Neural cell (in vitro differentiated cells): ENCODE measurements around the gene TNFSF11. TPM values are rescaled to one million over a fixed set of nuclear protein-coding genes. Genes with fewer than 3 reads are reported as not detected.

Experiments used
- H2AFZ ChIP-seq: fragments of 200-600, 300-800 bp; sonication (generic), shearing (Covaris generic); 2 replicates; pipeline ENCODE4 v1.6.0; 2014; ENCODE audit warnings: low read depth, mild to moderate bottlenecking, antibody characterized with exemption, low read length, moderate library complexity
- H3F3A ChIP-seq: fragments of 200-600 bp; shearing (Covaris generic); 2 replicates; pipeline ENCODE4 v1.6.1; 2016; ENCODE audit warnings: mild to moderate bottlenecking, moderate library complexity, mixed read lengths, antibody characterized with exemption, low read length; ENCODE audit not compliant: insufficient read depth, poor library complexity, severe bottlenecking
- H3K27ac ChIP-seq: fragments of 200-600, 300-800 bp; sonication (generic), shearing (Covaris generic); 2 replicates; pipeline ENCODE4 v1.5.1; 2014; ENCODE audit warnings: mild to moderate bottlenecking, low read length, moderate library complexity
- H3K27me3 ChIP-seq: fragments of 300-800, 200-600 bp; sonication (generic), shearing (Covaris generic); 2 replicates; pipeline ENCODE4 v1.6.0; 2014; ENCODE audit warnings: mild to moderate bottlenecking, low read depth, low read length, moderate library complexity; ENCODE audit not compliant: insufficient read depth
- H3K36me3 ChIP-seq: fragments of 300-800, 200-600 bp; sonication (generic), shearing (Covaris generic); 2 replicates; pipeline ENCODE4 v1.5.1; 2014; ENCODE audit warnings: mild to moderate bottlenecking, antibody characterized with exemption, low read length, moderate library complexity; ENCODE audit not compliant: insufficient read depth
- H3K4me2 ChIP-seq: fragments of 300-800, 200-600 bp; sonication (generic), shearing (Covaris generic); 2 replicates; pipeline ENCODE4 v1.6.0; 2014; ENCODE audit warnings: mild to moderate bottlenecking, low read length
- H3K4me3 ChIP-seq: fragments of 300-800, 200-600 bp; sonication (generic), shearing (Covaris generic); 2 replicates; pipeline ENCODE4 v1.5.1; 2014; ENCODE audit warnings: mild to moderate bottlenecking, low read length, moderate library complexity
- H3K79me2 ChIP-seq: fragments of 200-600 bp; shearing (Covaris generic); replicated peaks from 2 replicates; pipeline ENCODE4 v1.6.0; 2014; ENCODE audit warnings: mild to moderate bottlenecking, low read length, moderate library complexity; ENCODE audit not compliant: insufficient read depth
- H3K9ac ChIP-seq: fragments of 300-800, 200-600 bp; sonication (generic), shearing (Covaris generic); 2 replicates; pipeline ENCODE4 v1.6.1; 2016; ENCODE audit warnings: mild to moderate bottlenecking, low read length, mixed read lengths
- H3K9me2 ChIP-seq: fragments of 200-600 bp; shearing (Covaris generic); 2 replicates; pipeline ENCODE4 v1.6.1; 2016; ENCODE audit warnings: mild to moderate bottlenecking, low read length, mixed read lengths; ENCODE audit not compliant: insufficient read depth
- H3K9me3 ChIP-seq: fragments of 200-600, 300-800 bp; sonication (generic), shearing (Covaris generic); 2 replicates; pipeline ENCODE4 v1.6.1; 2016; ENCODE audit warnings: mild to moderate bottlenecking, mixed run types, low read length, moderate library complexity, mixed read lengths
- H4K20me1 ChIP-seq: fragments of 200-600 bp; shearing (Covaris generic); 2 replicates; pipeline ENCODE4 v1.6.1; 2016; ENCODE audit warnings: mild to moderate bottlenecking, mixed run types; ENCODE audit not compliant: insufficient read depth
- EP300 ChIP-seq: fragments of 450-650 bp; conservative IDR thresholded peaks from 2 replicates; pipeline ENCODE4 v1.6.1; 2014; ENCODE audit warnings: antibody characterized with exemption, mild to moderate bottlenecking, moderate library complexity; ENCODE audit not compliant: poor library complexity, severe bottlenecking
- EZH2 ChIP-seq: fragments of 200-600, 300-800 bp; shearing (Covaris generic), sonication (generic); IDR thresholded peaks from 2 replicates; pipeline ENCODE4 v1.6.1; 2014; ENCODE audit warnings: antibody characterized with exemption, low read length, borderline replicate concordance, mild to moderate bottlenecking; ENCODE audit not compliant: insufficient read depth, poor library complexity, severe bottlenecking
- MXI1 ChIP-seq: fragments of 450-650 bp; conservative IDR thresholded peaks from 2 replicates; pipeline ENCODE4 v1.6.1; 2014; ENCODE audit warnings: antibody characterized with exemption, mild to moderate bottlenecking; ENCODE audit not compliant: poor library complexity, severe bottlenecking
- POLR2AphosphoS5 ChIP-seq: IDR thresholded peaks from 2 replicates; pipeline ENCODE4 v1.6.1; 2012
- RAD21 ChIP-seq: fragments of 450-650 bp; conservative IDR thresholded peaks from 2 replicates; pipeline ENCODE4 v1.6.1; 2014; ENCODE audit warnings: antibody characterized with exemption, mild to moderate bottlenecking, moderate library complexity
- REST ChIP-seq: IDR thresholded peaks from 2 replicates; pipeline ENCODE4 v1.6.1; 2012; ENCODE audit warnings: borderline replicate concordance
- SMC3 ChIP-seq: fragments of 450-650 bp; conservative IDR thresholded peaks from 2 replicates; pipeline ENCODE4 v1.6.1; 2014; ENCODE audit warnings: antibody characterized with exemption, mild to moderate bottlenecking, moderate library complexity; ENCODE audit not compliant: poor library complexity
- TAF1 ChIP-seq: IDR thresholded peaks from 2 replicates; pipeline ENCODE4 v1.6.1; 2012; ENCODE audit warnings: low read depth
- polyA plus RNA-seq: library from polyadenylated mRNA; depleted of rRNA; stranded (reverse); fragments of >200 nt; gene quantifications from 2 replicates; pipeline ENCODE4 v1.2.3, GENCODE V29; 2014
- TF ChIP-seq, protein P1 (sequence below): fragments of 450-650 bp; IDR thresholded peaks from 2 replicates; pipeline ENCODE4 v1.5.1; 2014; ENCODE audit warnings: antibody characterized with exemption, mild to moderate bottlenecking, moderate library complexity; ENCODE audit not compliant: poor library complexity, severe bottlenecking

The TNFSF11 gene
- polyA plus RNA-seq, 1 donor from 2014 or later, result not detected

DNA sequence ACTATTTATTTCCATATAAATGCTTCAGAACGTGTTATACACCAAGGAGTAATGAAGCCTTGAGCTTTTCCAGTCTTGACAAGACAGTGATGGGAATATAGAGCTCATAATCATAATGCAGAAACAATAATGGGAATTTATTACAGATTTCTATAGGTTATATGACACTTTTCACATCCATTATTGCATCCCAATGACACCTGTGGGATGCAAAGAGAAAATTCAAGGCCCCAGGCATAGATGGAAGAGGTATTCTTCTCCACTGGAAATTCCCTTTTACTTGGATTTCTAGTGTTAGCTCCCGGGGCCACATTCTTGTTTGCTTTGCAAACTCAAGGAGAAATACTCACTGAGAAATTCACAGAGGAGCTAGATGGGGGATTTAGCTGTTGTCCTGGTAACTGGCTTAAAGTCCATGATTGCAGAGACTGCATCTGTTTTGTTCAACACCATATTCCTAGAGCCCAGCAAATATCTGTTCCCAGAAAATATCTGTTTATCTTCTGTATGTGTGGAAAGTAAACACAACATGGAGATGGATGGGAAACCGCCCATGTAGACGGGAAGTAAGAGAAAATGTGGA, 30.6 kb upstream of the TNFSF11 start:
- H3K4me3 ChIP-seq, result no peak overlapping the region
- no peak overlapping the region for H2AFZ ChIP-seq
- H4K20me1 ChIP-seq, result no peaks in the 10 kb centered on the region
- H3F3A ChIP-seq, result no peaks in the 10 kb centered on the region
- H3K27me3 ChIP-seq, result no peaks in the 10 kb centered on the region
- TF ChIP-seq REST, result peak; percentile 84
- TF ChIP-seq, protein P1, sequence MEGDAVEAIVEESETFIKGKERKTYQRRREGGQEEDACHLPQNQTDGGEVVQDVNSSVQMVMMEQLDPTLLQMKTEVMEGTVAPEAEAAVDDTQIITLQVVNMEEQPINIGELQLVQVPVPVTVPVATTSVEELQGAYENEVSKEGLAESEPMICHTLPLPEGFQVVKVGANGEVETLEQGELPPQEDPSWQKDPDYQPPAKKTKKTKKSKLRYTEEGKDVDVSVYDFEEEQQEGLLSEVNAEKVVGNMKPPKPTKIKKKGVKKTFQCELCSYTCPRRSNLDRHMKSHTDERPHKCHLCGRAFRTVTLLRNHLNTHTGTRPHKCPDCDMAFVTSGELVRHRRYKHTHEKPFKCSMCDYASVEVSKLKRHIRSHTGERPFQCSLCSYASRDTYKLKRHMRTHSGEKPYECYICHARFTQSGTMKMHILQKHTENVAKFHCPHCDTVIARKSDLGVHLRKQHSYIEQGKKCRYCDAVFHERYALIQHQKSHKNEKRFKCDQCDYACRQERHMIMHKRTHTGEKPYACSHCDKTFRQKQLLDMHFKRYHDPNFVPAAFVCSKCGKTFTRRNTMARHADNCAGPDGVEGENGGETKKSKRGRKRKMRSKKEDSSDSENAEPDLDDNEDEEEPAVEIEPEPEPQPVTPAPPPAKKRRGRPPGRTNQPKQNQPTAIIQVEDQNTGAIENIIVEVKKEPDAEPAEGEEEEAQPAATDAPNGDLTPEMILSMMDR, result no peak
- no peak for TF ChIP-seq RAD21
- no peak for TF ChIP-seq SMC3
- TF ChIP-seq EP300, result peak; percentile 33
- no peak for TF ChIP-seq TAF1
- TF ChIP-seq EZH2, result no peak
- peak; percentile 38 for TF ChIP-seq POLR2AphosphoS5
- no peak for TF ChIP-seq MXI1
- H3K9me3 ChIP-seq, result no peaks in the 10 kb centered on the region
- H3K36me3 ChIP-seq, result no peaks in the 10 kb centered on the region
- no peak overlapping the region for H3K9ac ChIP-seq
- no peak overlapping the region for H3K4me2 ChIP-seq
- no peak overlapping the region for H3K27ac ChIP-seq
- H3K9me2 ChIP-seq, result no peaks in the 10 kb centered on the region
- no peaks in the 10 kb centered on the region for H3K79me2 ChIP-seq

- Histone ChIP-seq H3K27ac (no peak overlapping the region), H3K36me3 (no peaks in the 10 kb centered on the region), H3K4me2 (no peak overlapping the region), H3K9me3 (no peaks in the 10 kb centered on the region), H3K79me2 (no peaks in the 10 kb centered on the region), H3K27me3 (no peaks in the 10 kb centered on the region), H2AFZ (no peak overlapping the region), H3K9ac (no peak overlapping the region), H3F3A (no peaks in the 10 kb centered on the region), H4K20me1 (no peaks in the 10 kb centered on the region), H3K9me2 (no peaks in the 10 kb centered on the region), H3K4me3 (no peak overlapping the region)
- TF ChIP-seq EZH2 (no peak), TAF1 (no peak), EP300 (no peak), RAD21 (no peak), MXI1 (no peak), POLR2AphosphoS5 (no peak), SMC3 (no peak)
- TF ChIP-seq, protein P1, result no peak
Measured at GRCh38 chr13:42544246-42544926, 29.6 kb upstream of the TNFSF11 start.
